Measurements from ENCODE around the gene SERTM2. TPM values are rescaled to one million over a fixed set of nuclear protein-coding genes. Genes with fewer than 3 reads are reported as not detected.

Gene SERTM2
- total RNA-seq: not detected

GRCh38 chrX:111511477-111511876, at the start of gene SERTM2:
Gene SERTM2 (plus strand): TSS chrX:111511645. CDS start chrX:111518858, 7,213 bp downstream.
- POLR2A ChIA-PET: interaction anchor here (1.1 kb wide), 1 partner anchor 12 kb away, joined by 3 read pairs; no protein-coding TSS in a partner anchor
- CTCF ChIA-PET: no interaction called here
- DNase-seq: no peak
- intact Hi-C loops (cut with micrococcal nuclease): no loop called here
- Mint-ChIP-seq H3K36me3 (no peaks in the 10 kb centered on the region), H3K27me3 (peaks cover 2% of the 10 kb centered on the region), H3K27ac (no peak within 1 kb of the TSS), H3K9me3 (no peaks in the 10 kb centered on the region), H3K4me3 (no peak within 1 kb of the TSS), H3K4me1 (ENCODE audit: low read depth) (no peaks in the 10 kb centered on the region)

- Mint-ChIP-seq H3K9me3 (no peaks in the 10 kb centered on the region), H3K4me3 (no peak overlapping the region), H3K27ac (no peak overlapping the region), H3K36me3 (no peaks in the 10 kb centered on the region), H3K4me1 (ENCODE audit: low read depth) (no peaks in the 10 kb centered on the region), H3K27me3 (no peaks in the 10 kb centered on the region)
- DNase-seq: no peak
- ChIA-PET POLR2A (no interaction called here), CTCF (no interaction called here)
- intact Hi-C loops (cut with micrococcal nuclease): no loop called here
These were observed 45.8 kb upstream of the SERTM2 start for GRCh38 chrX:111465669-111466068.

- Mint-ChIP-seq H3K4me3 (no peak overlapping the region), H3K4me1 (ENCODE audit: low read depth) (no peaks in the 10 kb centered on the region), H3K27ac (no peak overlapping the region), H3K27me3 (no peaks in the 10 kb centered on the region), H3K36me3 (no peaks in the 10 kb centered on the region), H3K9me3 (no peaks in the 10 kb centered on the region)
- POLR2A ChIA-PET: no interaction called here
- CTCF ChIA-PET: no interaction called here
- no peak for DNase-seq
- intact Hi-C loops (cut with micrococcal nuclease): no loop called here
These were observed 43.5 kb upstream of the SERTM2 start for GRCh38 chrX:111467896-111468295.

- CTCF ChIA-PET: no interaction called here
- no peak for DNase-seq
- POLR2A ChIA-PET: no interaction called here
- Mint-ChIP-seq H3K27ac (no peak overlapping the region), H3K9me3 (no peaks in the 10 kb centered on the region), H3K36me3 (no peaks in the 10 kb centered on the region), H3K4me3 (no peak overlapping the region), H3K27me3 (no peaks in the 10 kb centered on the region), H3K4me1 (ENCODE audit: low read depth) (no peaks in the 10 kb centered on the region)
- intact Hi-C loops (cut with micrococcal nuclease): no loop called here
These were observed 40.6 kb upstream of the SERTM2 start for GRCh38 chrX:111470681-111471403.

DNA sequence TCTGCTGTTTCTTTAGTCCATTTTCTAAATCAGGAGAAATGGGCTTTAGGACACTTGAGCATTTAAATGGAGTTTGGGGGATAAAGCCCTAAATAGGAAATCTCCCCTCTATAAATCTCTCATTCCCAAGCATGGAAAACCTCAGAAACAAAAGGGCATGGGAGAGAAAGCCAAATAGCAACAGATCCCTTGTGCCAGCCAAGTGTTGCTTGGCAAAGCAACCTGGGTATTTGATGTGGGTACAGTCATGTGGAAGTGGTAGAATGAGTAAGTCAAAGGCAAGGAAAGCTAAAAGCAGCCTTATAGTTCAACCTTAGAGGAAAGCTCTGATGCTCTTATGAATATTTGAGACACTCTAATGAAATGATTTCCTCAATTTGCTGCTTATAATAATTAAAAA, 29.5 kb upstream of the SERTM2 start:
- POLR2A ChIA-PET: no interaction called here
- CTCF ChIA-PET: no interaction called here

GRCh38 chrX:111483135-111483534, 28.3 kb upstream of the SERTM2 start:
- Mint-ChIP-seq H3K4me1 (ENCODE audit: low read depth) (no peaks in the 10 kb centered on the region), H3K9me3 (no peaks in the 10 kb centered on the region), H3K27me3 (no peaks in the 10 kb centered on the region), H3K27ac (no peak overlapping the region), H3K4me3 (no peak overlapping the region), H3K36me3 (no peaks in the 10 kb centered on the region)
- CTCF ChIA-PET: no interaction called here
- DNase-seq: no peak
- intact Hi-C loops (cut with micrococcal nuclease): no loop called here
- POLR2A ChIA-PET: no interaction called here

More for the DNA sequence above, 29.5 kb upstream of the SERTM2 start:
- Mint-ChIP-seq H3K4me3 (no peak overlapping the region), H3K36me3 (no peaks in the 10 kb centered on the region), H3K4me1 (ENCODE audit: low read depth) (no peaks in the 10 kb centered on the region), H3K27me3 (no peaks in the 10 kb centered on the region), H3K27ac (no peak overlapping the region), H3K9me3 (no peaks in the 10 kb centered on the region)
- intact Hi-C loops (cut with micrococcal nuclease): no loop called here
- no peak for DNase-seq

- H3K9me3 Mint-ChIP-seq: no peaks in the 10 kb centered on the region
- intact Hi-C loops (cut with micrococcal nuclease): no loop called here
- no peak for DNase-seq
- H3K27me3 Mint-ChIP-seq: no peaks in the 10 kb centered on the region
- no peaks in the 10 kb centered on the region for H3K4me1 Mint-ChIP-seq (ENCODE audit: low read depth)
- H3K4me3 Mint-ChIP-seq: no peak overlapping the region
- no peak overlapping the region for H3K27ac Mint-ChIP-seq
- ChIA-PET POLR2A (no interaction called here), CTCF (no interaction called here)
- H3K36me3 Mint-ChIP-seq: no peaks in the 10 kb centered on the region
These were observed 27.6 kb upstream of the SERTM2 start for GRCh38 chrX:111483881-111484280.

- intact Hi-C loops (cut with micrococcal nuclease): no loop called here
- POLR2A ChIA-PET: no interaction called here
- no peaks in the 10 kb centered on the region for H3K4me1 Mint-ChIP-seq (ENCODE audit: low read depth)
- no peaks in the 10 kb centered on the region for H3K36me3 Mint-ChIP-seq
- no peaks in the 10 kb centered on the region for H3K9me3 Mint-ChIP-seq
- CTCF ChIA-PET: no interaction called here
- no peak overlapping the region for H3K4me3 Mint-ChIP-seq
- no peak for DNase-seq
- no peaks in the 10 kb centered on the region for H3K27me3 Mint-ChIP-seq
- no peak overlapping the region for H3K27ac Mint-ChIP-seq
These were observed 20.8 kb upstream of the SERTM2 start for GRCh38 chrX:111490688-111491087.

GRCh38 chrX:111492085-111492484, 19.4 kb upstream of the SERTM2 start:
- no peaks in the 10 kb centered on the region for H3K27me3 Mint-ChIP-seq
- intact Hi-C loops (cut with micrococcal nuclease): no loop called here
- H3K9me3 Mint-ChIP-seq: no peaks in the 10 kb centered on the region
- DNase-seq: no peak
- H3K4me1 Mint-ChIP-seq (ENCODE audit: low read depth): no peaks in the 10 kb centered on the region
- H3K36me3 Mint-ChIP-seq: no peaks in the 10 kb centered on the region
- no peak overlapping the region for H3K27ac Mint-ChIP-seq
- POLR2A ChIA-PET: no interaction called here
- no peak overlapping the region for H3K4me3 Mint-ChIP-seq
- CTCF ChIA-PET: no interaction called here

DNA sequence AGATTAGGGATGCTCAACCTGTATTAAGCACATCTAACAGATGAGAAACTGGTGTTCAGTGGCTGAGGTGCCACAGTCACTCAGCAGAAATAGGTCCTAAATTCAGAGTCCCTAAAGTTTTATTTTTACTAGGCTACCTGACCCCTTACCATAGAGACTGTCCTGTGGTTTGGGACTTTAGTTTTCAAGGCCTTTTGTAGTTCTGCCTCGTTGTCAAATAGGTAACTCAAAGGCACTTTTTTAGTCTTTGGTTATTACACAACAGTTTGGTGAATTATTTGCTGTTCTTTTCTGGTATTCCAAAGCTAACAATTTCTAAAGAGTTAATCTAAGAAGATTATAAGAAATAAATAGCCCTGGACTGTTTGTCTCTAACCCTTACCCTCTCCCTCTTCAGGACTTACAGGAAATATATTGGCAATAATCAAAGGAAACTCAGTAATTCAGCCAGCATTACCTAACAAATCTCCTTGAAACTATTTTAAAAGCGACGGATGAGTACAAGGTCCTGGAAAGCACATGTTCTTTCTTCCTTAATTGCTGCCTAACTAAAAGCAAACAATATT, 12.8 kb upstream of the SERTM2 start:
- no peak for DNase-seq
- intact Hi-C loops (cut with micrococcal nuclease): no loop called here
- POLR2A ChIA-PET: no interaction called here
- Mint-ChIP-seq H3K4me1 (ENCODE audit: low read depth) (no peaks in the 10 kb centered on the region), H3K9me3 (no peaks in the 10 kb centered on the region), H3K27me3 (no peaks in the 10 kb centered on the region), H3K27ac (no peak overlapping the region), H3K4me3 (no peak overlapping the region), H3K36me3 (no peaks in the 10 kb centered on the region)
- CTCF ChIA-PET: no interaction called here

GRCh38 chrX:111503485-111503993, 7.9 kb upstream of the SERTM2 start:
- Mint-ChIP-seq H3K36me3 (no peaks in the 10 kb centered on the region), H3K27me3 (peaks cover 2% of the 10 kb centered on the region), H3K4me3 (no peak overlapping the region), H3K4me1 (ENCODE audit: low read depth) (no peaks in the 10 kb centered on the region), H3K9me3 (no peaks in the 10 kb centered on the region), H3K27ac (no peak overlapping the region)
- no peak for DNase-seq
- ChIA-PET CTCF (no interaction called here), POLR2A (no interaction called here)
- intact Hi-C loops (cut with micrococcal nuclease): no loop called here

GRCh38 chrX:111504941-111505340, 6.5 kb upstream of the SERTM2 start:
- Mint-ChIP-seq H3K27me3 (peaks cover 3% of the 10 kb centered on the region), H3K4me1 (ENCODE audit: low read depth) (no peaks in the 10 kb centered on the region), H3K36me3 (no peaks in the 10 kb centered on the region), H3K4me3 (no peak overlapping the region), H3K27ac (no peak overlapping the region), H3K9me3 (no peaks in the 10 kb centered on the region)
- intact Hi-C loops (cut with micrococcal nuclease): no loop called here
- ChIA-PET CTCF (no interaction called here), POLR2A (no interaction called here)
- no peak for DNase-seq

DNA sequence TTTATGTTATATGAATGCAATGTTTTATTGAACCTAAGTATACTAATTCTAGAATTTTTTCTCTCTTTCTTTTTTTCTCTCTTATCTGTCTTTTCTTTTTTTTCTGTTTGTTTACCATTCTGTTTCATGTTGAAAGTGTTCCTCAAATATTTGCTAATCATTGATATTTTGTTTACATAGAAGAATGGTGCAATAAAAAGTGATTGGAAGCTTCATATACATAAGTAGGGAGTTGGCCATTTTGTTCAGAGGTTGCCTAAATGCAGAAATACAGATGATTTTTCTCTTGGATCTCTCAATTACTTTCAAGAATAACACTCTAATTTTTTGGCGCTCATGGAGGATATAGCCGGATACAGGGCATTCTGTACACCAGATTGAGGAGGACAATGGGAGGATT, 5.7 kb upstream of the SERTM2 start:
- Mint-ChIP-seq H3K27ac (no peak overlapping the region), H3K4me1 (ENCODE audit: low read depth) (no peaks in the 10 kb centered on the region), H3K27me3 (peaks cover 3% of the 10 kb centered on the region), H3K36me3 (no peaks in the 10 kb centered on the region), H3K4me3 (no peak overlapping the region), H3K9me3 (no peaks in the 10 kb centered on the region)
- CTCF ChIA-PET: no interaction called here
- intact Hi-C loops (cut with micrococcal nuclease): no loop called here
- DNase-seq: no peak
- POLR2A ChIA-PET: no interaction called here

All from activated CD4-positive, alpha-beta memory T cell treated with anti-CD3 and anti-CD28 coated beads for 36 hours (primary cell).